Endothelial cell of umbilical vein (primary cell): ENCODE results near the gene CC2D2B. TPM values are rescaled to one million over a fixed set of nuclear protein-coding genes. Genes with fewer than 3 reads are reported as not detected.

Experiments
- BruUV-seq: library from RNA; stranded (reverse); fragments of 400-500 nt; replicated peaks from 2 replicates; lab custom pipeline; 2021; lab: Mats Ljungman, UMichigan
- CTCF ChIA-PET: fragments of 300-600, 350-600 bp; sonication (Branson Sonifier 250); formaldehyde crosslinking; loops from one replicate; lab custom pipeline; 2021; ENCODE audit warnings: antibody characterized with exemption, inconsistent platforms; lab: Charles Lee
- POLR2A ChIA-PET: fragments of 300-600, 350-600 bp; sonication (Branson Sonifier 250); formaldehyde crosslinking; loops from one replicate; lab custom pipeline; 2021; ENCODE audit warnings: antibody characterized with exemption, inconsistent platforms; lab: Charles Lee
- DNase-seq: peaks from one replicate; pipeline ENCODE4 v3.0.0-alpha.2; 2011; ENCODE audit warnings: low read depth, low spot score
- FAIRE-seq: peaks from 2 replicates; lab custom pipeline; 2011; peaks lifted over from hg19 to GRCh38; lab: Jason Lieb, UNC
- H2AFZ ChIP-seq: 2 replicates; pipeline ENCODE4 v1.6.0; 2012; ENCODE audit warnings: low read depth, low read length, control low read depth, inconsistent platforms
- H3K27ac ChIP-seq: 2 replicates; pipeline ENCODE4 v1.5.1; 2011; ENCODE audit warnings: low read depth, mild to moderate bottlenecking, control low read depth, low read length, moderate library complexity; ENCODE audit not compliant: insufficient read depth
- H3K27me3 ChIP-seq, 2 experiments: 2 replicates each; pipeline versions ENCODE4 v1.6.0 to v1.6.1; 2011; ENCODE audit warnings: low read length in 2 of 2, mixed read lengths in 1 of 2; ENCODE audit not compliant: control insufficient read depth in 2 of 2, insufficient read depth in 2 of 2
- H3K36me3 ChIP-seq, 2 experiments: 2 replicates in 1 of 2; 3 replicates in 1 of 2; pipeline ENCODE4 v1.5.1; 2011; ENCODE audit warnings: low read length in 2 of 2, mild to moderate bottlenecking in 1 of 2, moderate library complexity in 1 of 2; ENCODE audit not compliant: control insufficient read depth in 2 of 2, insufficient read depth in 2 of 2; ENCODE audit errors: extremely low read depth in 1 of 2
- H3K4me1 ChIP-seq: 3 replicates; pipeline ENCODE4 v1.5.1; 2011; ENCODE audit warnings: mild to moderate bottlenecking, low read length; ENCODE audit not compliant: control insufficient read depth, insufficient read depth; ENCODE audit errors: extremely low read depth
- H3K4me2 ChIP-seq: 2 replicates; pipeline ENCODE4 v1.6.1; 2011; ENCODE audit warnings: low read length, control low read depth, mixed read lengths; ENCODE audit not compliant: insufficient read depth
- H3K4me3 ChIP-seq, 3 experiments: fragments of 200-600 bp in 1 of 3; sonication (generic), shearing (Covaris generic) in 1 of 3; replicated peaks in 1 of 3; 2 replicates each; pipeline ENCODE4 v1.5.1; 2011 to 2016; ENCODE audit warnings: control low read depth in 3 of 3, low read length in 3 of 3, mild to moderate bottlenecking in 2 of 3, inconsistent platforms in 1 of 3, low read depth in 1 of 3, moderate library complexity in 1 of 3; ENCODE audit not compliant: insufficient read depth in 1 of 3
- H3K79me2 ChIP-seq: 2 replicates; pipeline ENCODE4 v1.6.0; 2012; ENCODE audit warnings: low read length, inconsistent platforms; ENCODE audit not compliant: control insufficient read depth, insufficient read depth
- H3K9ac ChIP-seq: replicated peaks from 2 replicates; pipeline ENCODE3; 2011; ENCODE audit warnings: low read length, control low read depth; ENCODE audit not compliant: insufficient read depth; ENCODE audit errors: extremely low read depth
- H3K9me1 ChIP-seq: replicated peaks from 3 replicates; pipeline ENCODE4 v1.6.0; 2011; ENCODE audit warnings: mild to moderate bottlenecking, low read length; ENCODE audit not compliant: control insufficient read depth, insufficient read depth; ENCODE audit errors: extremely low read depth
- H3K9me3 ChIP-seq: replicated peaks from 2 replicates; pipeline ENCODE4 v1.5.1; 2012; ENCODE audit warnings: low read length, inconsistent platforms; ENCODE audit not compliant: control insufficient read depth, insufficient read depth
- H4K20me1 ChIP-seq: replicated peaks from 2 replicates; pipeline ENCODE3; 2011; ENCODE audit warnings: mild to moderate bottlenecking, low read length; ENCODE audit not compliant: control insufficient read depth, insufficient read depth; ENCODE audit errors: extremely low read depth
- CTCF ChIP-seq, 2 donors: IDR thresholded peaks; 1 replicate in 1 of 2; 2 replicates in 1 of 2; pipeline ENCODE4 v1.5.1; 2011; ENCODE audit warnings: low read length in 2 of 2, mild to moderate bottlenecking in 2 of 2, moderate library complexity in 2 of 2, control low read depth in 1 of 2, inconsistent platforms in 1 of 2, low read depth in 1 of 2; ENCODE audit not compliant: insufficient read depth in 1 of 2; ENCODE audit errors: extremely low read depth in 1 of 2
- EZH2 ChIP-seq: IDR thresholded peaks from 2 replicates; pipeline ENCODE4 v1.6.1; 2012; ENCODE audit warnings: borderline replicate concordance, low read depth, mild to moderate bottlenecking, moderate library complexity, low read length, inconsistent platforms; ENCODE audit not compliant: severe bottlenecking
- FOS ChIP-seq: IDR thresholded peaks from 2 replicates; pipeline ENCODE4 v1.6.1; 2011; ENCODE audit warnings: mild to moderate bottlenecking, low read length, moderate library complexity, borderline replicate concordance; ENCODE audit not compliant: insufficient read depth
- GATA2 ChIP-seq: IDR thresholded peaks from 2 replicates; pipeline ENCODE4 v1.7.0; 2011; ENCODE audit warnings: low read depth, mild to moderate bottlenecking, moderate library complexity, mixed read lengths, low read length; ENCODE audit not compliant: insufficient read length, insufficient read depth
- JUN ChIP-seq: IDR thresholded peaks from 2 replicates; pipeline ENCODE4 v1.6.1; 2011; ENCODE audit warnings: borderline replicate concordance, low read depth; ENCODE audit not compliant: insufficient read length, insufficient read depth
- MAX ChIP-seq: IDR thresholded peaks from 2 replicates; pipeline ENCODE4 v1.6.1; 2011; ENCODE audit not compliant: insufficient read depth, insufficient read length
- dilution Hi-C: fragments of 300-500 bp; cut with MboI; formaldehyde crosslinking; loops from one replicate; pipeline ENCODE4 v1.15.0; 2019; ENCODE audit warnings: low sequenced_read_pairs; ENCODE audit not compliant: extremely low pct_ligation_motif_present
- intact Hi-C: fragments of 100-400 bp; cut with micrococcal nuclease; formaldehyde crosslinking; loops from one replicate; pipeline ENCODE4 v1.10.0; 2022
- polyA plus RNA-seq, 4 experiments: library from polyadenylated mRNA; depleted of rRNA in 3 of 4; stranded (reverse) in 3 of 4; unstranded in 1 of 4; fragments of >200 nt; gene quantifications; 2 replicates each; pipeline versions ENCODE4 v1.2.1 to v1.2.3, GENCODE V29; 2011 to 2012; ENCODE audit warnings: missing spikeins in 1 of 4
- total RNA-seq: library from RNA; stranded (reverse); gene quantifications from 2 replicates; pipeline ENCODE4 v1.2.3, GENCODE V29; 2021

The CC2D2B gene
- total and polyA plus RNA-seq, 2 donors (not counting 3 experiments of a cell fraction or from before 2014, with no cell fraction given) = 0.21 to 1.2 TPM

- no peaks in the 10 kb centered on the region for H4K20me1 ChIP-seq
- POLR2A ChIA-PET = interaction anchor here (1.0 kb wide), 1 partner anchor 10 kb away, joined by 3 read pairs; no protein-coding TSS in a partner anchor
- TF ChIP-seq MAX (no peak), GATA2 (no peak), JUN (no peak), FOS (no peak), EZH2 (no peak), CTCF (IDR thresholded peaks at IDR 0.05; ENCODE audit: extremely low read depth in 1 of 2, insufficient read depth in 1 of 2, low read depth in 1 of 2, low read length in 2 of 2) (no peak)
- H3K9ac ChIP-seq = no peak overlapping the region
- H3K9me1 ChIP-seq = no peaks in the 10 kb centered on the region
- CTCF ChIA-PET = interaction anchor here (1.2 kb wide), 1 partner anchor 44 kb away, joined by 4 read pairs; no protein-coding TSS in a partner anchor
- H3K79me2 ChIP-seq = peaks cover 5% of the 10 kb centered on the region
- H3K27ac ChIP-seq = no peak overlapping the region
- no peak overlapping the region for H3K4me3 ChIP-seq
- H3K9me3 ChIP-seq = no peaks in the 10 kb centered on the region
- H2AFZ ChIP-seq = no peak overlapping the region
- no peaks in the 10 kb centered on the region for H3K27me3 ChIP-seq
- intact Hi-C loops = no loop called here
- dilution Hi-C loops = no loop called here
- FAIRE-seq = no peak
- H3K4me2 ChIP-seq = no peak overlapping the region
- no TSS peak for BruUV-seq
- H3K4me1 ChIP-seq = peaks cover 6% of the 10 kb centered on the region
- H3K36me3 ChIP-seq = peaks cover 24 to 26% of the 10 kb centered on the region in 2 experiments
- no peak for DNase-seq
These were observed 153.5 kb downstream of the CC2D2B start for GRCh38 chr10:96061232-96061631.
